WTC11 (cell line): Measurements from ENCODE around the gene PIK3CG. TPM values are rescaled to one million over a fixed set of nuclear protein-coding genes. Genes with fewer than 3 reads are reported as not detected.

Experiments used
- ATAC-seq: fragments of 200-7000 bp; cut with Tn5 transposase; 2 replicates; pipeline ENCODE4 v1.10.0; 2021; ENCODE audit warnings: mild to moderate bottlenecking, moderate library complexity
- CTCF ChIA-PET: fragments of 300-600 bp; sonication (Branson Sonifier 250); formaldehyde crosslinking; loops from one replicate; lab custom pipeline; 2021; ENCODE audit warnings: antibody characterized with exemption; lab: Charles Lee
- POLR2A ChIA-PET: fragments of 350-600 bp; sonication (Branson Sonifier 250); formaldehyde crosslinking; loops from one replicate; lab custom pipeline; 2021; ENCODE audit warnings: antibody characterized with exemption; lab: Charles Lee
- DNase-seq: peaks from one replicate; pipeline ENCODE4 v3.0.0; 2021; ENCODE audit warnings: low spot score
- H3K27ac Mint-ChIP-seq: 2 replicates; pipeline ENCODE4 v1.8.0; 2021; ENCODE audit warnings: mixed read lengths
- H3K27me3 Mint-ChIP-seq: 2 replicates; pipeline ENCODE4 v1.8.0; 2021; ENCODE audit warnings: low read depth, mild to moderate bottlenecking, moderate library complexity, mixed read lengths
- H3K36me3 Mint-ChIP-seq: 2 replicates; pipeline ENCODE4 v1.8.0; 2021; ENCODE audit warnings: mixed read lengths
- H3K4me1 Mint-ChIP-seq: 2 replicates; pipeline ENCODE4 v1.8.0; 2022; ENCODE audit warnings: mixed read lengths
- H3K4me3 Mint-ChIP-seq: 2 replicates; pipeline ENCODE4 v1.8.0; 2021; ENCODE audit warnings: mild to moderate bottlenecking, moderate library complexity, mixed read lengths
- H3K9me3 Mint-ChIP-seq: 2 replicates; pipeline ENCODE4 v1.8.0; 2021; ENCODE audit warnings: mixed read lengths
- GTF2I ChIP-seq: fragments of 250-450 bp; sonication (Bioruptor Pico); conservative IDR thresholded peaks from 2 replicates; pipeline ENCODE4 v1.4.0; 2021; ENCODE audit warnings: mild to moderate bottlenecking
- HMGA2 ChIP-seq: fragments of 250-450 bp; sonication (Bioruptor Pico); IDR thresholded peaks from 2 replicates; pipeline ENCODE4 v1.4.0; 2021; ENCODE audit warnings: mild to moderate bottlenecking, moderate library complexity
- NFYB ChIP-seq: sonication (generic); formaldehyde crosslinking; conservative IDR thresholded peaks from 2 replicates; pipeline ENCODE4 v1.8.0; 2022; ENCODE audit warnings: low read depth, missing genetic modification reagents
- SMAD4 ChIP-seq: sonication (generic); formaldehyde crosslinking; IDR thresholded peaks from 2 replicates; pipeline ENCODE4 v1.8.0; 2022; ENCODE audit warnings: mild to moderate bottlenecking, missing genetic modification reagents
- ZNF423 ChIP-seq: fragments of 250-450 bp; sonication (Bioruptor Pico); IDR thresholded peaks from 2 replicates; pipeline ENCODE4 v2.1.2; 2022; ENCODE audit warnings: mild to moderate bottlenecking, moderate library complexity
- total RNA-seq: library from RNA; stranded (reverse); gene quantifications from 3 replicates; pipeline ENCODE4 v1.2.3, GENCODE V29; 2021
- TF ChIP-seq, protein P1 (sequence below): sonication (generic); formaldehyde crosslinking; IDR thresholded peaks from 2 replicates; pipeline ENCODE4 v1.8.1; 2023; ENCODE audit warnings: mild to moderate bottlenecking, missing genetic modification reagents, moderate library complexity
- TF ChIP-seq, protein P2 (sequence below): sonication (generic); formaldehyde crosslinking; IDR thresholded peaks from 2 replicates; pipeline ENCODE4 v1.8.1; 2023; ENCODE audit warnings: mild to moderate bottlenecking, moderate library complexity, missing genetic modification reagents
- TF ChIP-seq, protein P3 (sequence below): fragments of 250-450 bp; sonication (Bioruptor Pico); IDR thresholded peaks from 2 replicates; pipeline ENCODE4 v1.9.0; 2021; ENCODE audit warnings: moderate library complexity, mild to moderate bottlenecking, inconsistent platforms, borderline replicate concordance
- TF ChIP-seq, protein P4 (sequence below): sonication (generic); formaldehyde crosslinking; IDR thresholded peaks from 2 replicates; pipeline ENCODE4 v1.8.0; 2023; ENCODE audit warnings: missing genetic modification reagents
- TF ChIP-seq, protein P5 (sequence below): fragments of 250-450 bp; sonication (Bioruptor Pico); conservative IDR thresholded peaks from 2 replicates; pipeline ENCODE4 v1.9.0; 2021; ENCODE audit warnings: mild to moderate bottlenecking
- TF ChIP-seq, protein P6 (sequence below): fragments of 250-450 bp; sonication (Bioruptor Pico); IDR thresholded peaks from 2 replicates; pipeline ENCODE4 v1.9.0; 2021; ENCODE audit warnings: mild to moderate bottlenecking, borderline replicate concordance

Gene PIK3CG
- total RNA-seq, 1 experiment from 2014 or later = 0.07 TPM

DNA sequence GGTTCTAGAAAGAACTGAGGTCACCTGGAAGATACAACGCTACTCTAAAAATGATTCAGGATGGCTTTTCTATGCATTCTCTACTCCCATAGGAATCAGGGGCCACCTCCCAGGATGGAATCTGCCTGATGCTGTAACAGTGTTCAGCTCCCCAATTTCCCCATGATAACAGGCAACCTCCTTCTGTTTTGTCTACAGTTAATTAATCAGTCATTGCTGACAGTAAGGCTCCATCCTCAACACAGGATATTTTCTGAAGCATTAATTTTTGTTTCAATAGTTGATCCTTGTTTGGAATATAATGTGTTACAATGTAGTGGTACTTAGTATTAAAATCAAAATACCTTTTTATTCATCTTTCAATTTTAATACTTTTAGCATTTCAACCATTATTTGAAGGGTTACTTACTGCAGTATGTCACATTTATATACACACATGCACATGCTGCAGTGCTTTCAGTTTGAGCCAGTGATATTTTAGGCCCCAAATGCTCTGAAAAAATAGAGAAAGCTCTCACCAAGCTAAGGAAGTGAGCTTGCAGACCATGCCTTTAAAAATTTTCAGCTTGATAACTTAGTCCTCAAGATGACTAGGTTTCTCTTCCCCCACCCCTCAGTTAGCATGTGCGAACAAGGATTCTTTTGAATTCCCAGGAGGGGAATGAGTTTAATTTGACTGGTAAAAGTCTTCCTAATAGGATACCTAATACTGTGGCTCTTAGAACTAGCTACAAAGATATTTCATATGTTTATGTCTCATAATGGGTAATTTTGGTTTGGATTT is 592 bp upstream of the PIK3CG start (continued):
- TF ChIP-seq, protein P1, sequence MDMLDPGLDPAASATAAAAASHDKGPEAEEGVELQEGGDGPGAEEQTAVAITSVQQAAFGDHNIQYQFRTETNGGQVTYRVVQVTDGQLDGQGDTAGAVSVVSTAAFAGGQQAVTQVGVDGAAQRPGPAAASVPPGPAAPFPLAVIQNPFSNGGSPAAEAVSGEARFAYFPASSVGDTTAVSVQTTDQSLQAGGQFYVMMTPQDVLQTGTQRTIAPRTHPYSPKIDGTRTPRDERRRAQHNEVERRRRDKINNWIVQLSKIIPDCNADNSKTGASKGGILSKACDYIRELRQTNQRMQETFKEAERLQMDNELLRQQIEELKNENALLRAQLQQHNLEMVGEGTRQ = no peak

DNA sequence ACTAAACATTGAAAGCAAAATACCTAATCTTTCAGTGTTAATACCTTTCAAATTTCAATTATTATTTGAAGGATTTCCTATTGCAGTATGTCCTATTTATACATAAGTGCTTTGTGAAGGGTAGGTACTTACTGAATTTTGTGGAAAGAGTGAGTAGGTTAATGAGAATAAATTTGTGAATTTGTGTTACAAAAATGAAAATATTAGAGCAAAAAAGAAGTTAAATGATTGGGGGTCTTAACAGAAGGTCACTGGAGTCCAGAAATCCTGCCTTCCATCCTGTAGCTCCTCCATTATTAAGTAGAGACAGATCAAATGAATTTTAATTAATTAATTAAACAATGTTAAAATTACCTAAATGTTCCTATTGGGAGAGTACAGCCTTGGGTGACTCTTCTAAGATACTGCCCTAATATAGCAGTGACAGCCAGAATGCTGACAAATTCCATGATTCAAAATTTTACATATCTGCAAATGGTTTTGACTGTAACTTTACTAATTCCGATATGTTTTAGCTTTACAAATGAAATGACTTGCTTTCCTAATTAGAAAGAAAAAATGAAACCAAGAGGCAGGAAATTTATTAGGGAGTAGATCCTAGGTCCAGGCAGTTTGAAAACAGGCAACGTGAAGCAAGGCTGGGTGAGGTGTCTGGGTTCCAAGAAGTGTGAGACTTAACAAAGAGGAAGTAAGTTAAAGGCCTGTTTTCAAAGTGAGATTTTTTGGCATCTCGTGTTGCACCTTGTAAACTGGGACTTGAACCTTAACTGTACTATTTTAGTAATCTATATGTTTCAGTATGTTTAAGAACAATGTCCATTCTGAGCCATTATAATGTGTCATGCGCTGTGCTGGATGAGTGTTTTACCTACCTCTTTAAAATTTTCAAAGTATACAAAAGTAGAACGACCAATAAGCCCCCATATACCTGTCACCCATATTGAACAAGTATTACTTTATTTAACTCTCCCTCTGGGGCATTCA is 1.5 kb downstream of the PIK3CG start:
- ATAC-seq = no peak
- Mint-ChIP-seq H3K4me3 (no peak overlapping the region), H3K9me3 (peaks cover 10% of the 10 kb centered on the region; the same call in 1 of the 2 replicates), H3K4me1 (peaks cover 10% of the 10 kb centered on the region), H3K27ac (no peak overlapping the region), H3K27me3 (no peaks in the 10 kb centered on the region)
- CTCF ChIA-PET = no interaction called here
- DNase-seq = no peak
- TF ChIP-seq SMAD4 (CRISPR knock-in tag) = no peak
- TF ChIP-seq NFYB (CRISPR knock-in tag) = no peak
- TF ChIP-seq, protein P2, sequence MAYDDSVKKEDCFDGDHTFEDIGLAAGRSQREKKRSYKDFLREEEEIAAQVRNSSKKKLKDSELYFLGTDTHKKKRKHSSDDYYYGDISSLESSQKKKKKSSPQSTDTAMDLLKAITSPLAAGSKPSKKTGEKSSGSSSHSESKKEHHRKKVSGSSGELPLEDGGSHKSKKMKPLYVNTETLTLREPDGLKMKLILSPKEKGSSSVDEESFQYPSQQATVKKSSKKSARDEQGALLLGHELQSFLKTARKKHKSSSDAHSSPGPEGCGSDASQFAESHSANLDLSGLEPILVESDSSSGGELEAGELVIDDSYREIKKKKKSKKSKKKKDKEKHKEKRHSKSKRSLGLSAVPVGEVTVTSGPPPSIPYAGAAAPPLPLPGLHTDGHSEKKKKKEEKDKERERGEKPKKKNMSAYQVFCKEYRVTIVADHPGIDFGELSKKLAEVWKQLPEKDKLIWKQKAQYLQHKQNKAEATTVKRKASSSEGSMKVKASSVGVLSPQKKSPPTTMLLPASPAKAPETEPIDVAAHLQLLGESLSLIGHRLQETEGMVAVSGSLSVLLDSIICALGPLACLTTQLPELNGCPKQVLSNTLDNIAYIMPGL (CRISPR knock-in tag) = no peak
- TF ChIP-seq, protein P3, sequence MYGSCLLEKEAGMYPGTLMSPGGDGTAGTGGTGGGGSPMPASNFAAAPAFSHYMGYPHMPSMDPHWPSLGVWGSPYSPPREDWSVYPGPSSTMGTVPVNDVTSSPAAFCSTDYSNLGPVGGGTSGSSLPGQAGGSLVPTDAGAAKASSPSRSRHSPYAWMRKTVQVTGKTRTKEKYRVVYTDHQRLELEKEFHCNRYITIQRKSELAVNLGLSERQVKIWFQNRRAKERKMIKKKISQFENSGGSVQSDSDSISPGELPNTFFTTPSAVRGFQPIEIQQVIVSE = no peak
- TF ChIP-seq, protein P4, sequence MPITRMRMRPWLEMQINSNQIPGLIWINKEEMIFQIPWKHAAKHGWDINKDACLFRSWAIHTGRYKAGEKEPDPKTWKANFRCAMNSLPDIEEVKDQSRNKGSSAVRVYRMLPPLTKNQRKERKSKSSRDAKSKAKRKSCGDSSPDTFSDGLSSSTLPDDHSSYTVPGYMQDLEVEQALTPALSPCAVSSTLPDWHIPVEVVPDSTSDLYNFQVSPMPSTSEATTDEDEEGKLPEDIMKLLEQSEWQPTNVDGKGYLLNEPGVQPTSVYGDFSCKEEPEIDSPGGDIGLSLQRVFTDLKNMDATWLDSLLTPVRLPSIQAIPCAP = no peak
- TF ChIP-seq, protein P5, sequence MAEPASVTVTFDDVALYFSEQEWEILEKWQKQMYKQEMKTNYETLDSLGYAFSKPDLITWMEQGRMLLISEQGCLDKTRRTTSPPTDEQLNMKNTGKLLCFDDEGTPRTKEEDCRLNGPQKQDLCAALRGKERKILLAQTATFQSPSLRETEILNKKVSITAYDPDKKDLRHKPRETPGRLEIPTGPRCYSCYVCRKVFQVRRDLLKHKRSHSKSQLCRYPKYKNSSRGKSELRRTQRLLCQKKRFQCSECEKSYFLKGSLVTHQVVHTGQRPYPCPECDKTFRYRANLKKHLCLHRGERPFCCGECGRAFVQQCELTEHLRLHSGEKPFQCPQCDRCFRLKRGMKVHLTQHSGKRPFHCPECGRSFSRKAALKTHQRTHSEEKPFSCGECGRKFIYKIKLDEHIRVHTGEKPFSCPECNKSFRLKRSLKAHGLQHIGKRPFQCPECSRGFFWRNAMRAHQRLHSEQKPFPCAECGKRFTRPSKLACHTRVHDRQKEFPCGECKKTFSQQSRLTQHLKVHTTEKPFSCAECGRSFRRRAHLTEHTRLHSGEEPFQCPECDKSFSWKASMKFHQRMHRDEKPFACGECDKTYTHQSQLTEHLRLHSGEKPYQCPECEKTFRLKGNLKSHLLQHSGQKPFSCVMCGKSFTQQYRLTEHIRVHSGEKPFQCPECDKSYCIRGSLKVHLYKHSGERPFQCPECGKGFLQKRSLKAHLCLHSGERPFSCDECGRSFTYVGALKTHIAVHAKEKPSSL (CRISPR knock-in tag) = no peak
- no peak for TF ChIP-seq ZNF423 (CRISPR knock-in tag)
- no peak for TF ChIP-seq GTF2I (CRISPR knock-in tag)
- no peak for TF ChIP-seq HMGA2 (CRISPR knock-in tag)
- TF ChIP-seq, protein P6, sequence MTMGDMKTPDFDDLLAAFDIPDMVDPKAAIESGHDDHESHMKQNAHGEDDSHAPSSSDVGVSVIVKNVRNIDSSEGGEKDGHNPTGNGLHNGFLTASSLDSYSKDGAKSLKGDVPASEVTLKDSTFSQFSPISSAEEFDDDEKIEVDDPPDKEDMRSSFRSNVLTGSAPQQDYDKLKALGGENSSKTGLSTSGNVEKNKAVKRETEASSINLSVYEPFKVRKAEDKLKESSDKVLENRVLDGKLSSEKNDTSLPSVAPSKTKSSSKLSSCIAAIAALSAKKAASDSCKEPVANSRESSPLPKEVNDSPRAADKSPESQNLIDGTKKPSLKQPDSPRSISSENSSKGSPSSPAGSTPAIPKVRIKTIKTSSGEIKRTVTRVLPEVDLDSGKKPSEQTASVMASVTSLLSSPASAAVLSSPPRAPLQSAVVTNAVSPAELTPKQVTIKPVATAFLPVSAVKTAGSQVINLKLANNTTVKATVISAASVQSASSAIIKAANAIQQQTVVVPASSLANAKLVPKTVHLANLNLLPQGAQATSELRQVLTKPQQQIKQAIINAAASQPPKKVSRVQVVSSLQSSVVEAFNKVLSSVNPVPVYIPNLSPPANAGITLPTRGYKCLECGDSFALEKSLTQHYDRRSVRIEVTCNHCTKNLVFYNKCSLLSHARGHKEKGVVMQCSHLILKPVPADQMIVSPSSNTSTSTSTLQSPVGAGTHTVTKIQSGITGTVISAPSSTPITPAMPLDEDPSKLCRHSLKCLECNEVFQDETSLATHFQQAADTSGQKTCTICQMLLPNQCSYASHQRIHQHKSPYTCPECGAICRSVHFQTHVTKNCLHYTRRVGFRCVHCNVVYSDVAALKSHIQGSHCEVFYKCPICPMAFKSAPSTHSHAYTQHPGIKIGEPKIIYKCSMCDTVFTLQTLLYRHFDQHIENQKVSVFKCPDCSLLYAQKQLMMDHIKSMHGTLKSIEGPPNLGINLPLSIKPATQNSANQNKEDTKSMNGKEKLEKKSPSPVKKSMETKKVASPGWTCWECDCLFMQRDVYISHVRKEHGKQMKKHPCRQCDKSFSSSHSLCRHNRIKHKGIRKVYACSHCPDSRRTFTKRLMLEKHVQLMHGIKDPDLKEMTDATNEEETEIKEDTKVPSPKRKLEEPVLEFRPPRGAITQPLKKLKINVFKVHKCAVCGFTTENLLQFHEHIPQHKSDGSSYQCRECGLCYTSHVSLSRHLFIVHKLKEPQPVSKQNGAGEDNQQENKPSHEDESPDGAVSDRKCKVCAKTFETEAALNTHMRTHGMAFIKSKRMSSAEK = no peak
- TF ChIP-seq, all 79 proteins: peak for 0
- no peaks in the 10 kb centered on the region for H3K36me3 Mint-ChIP-seq
- POLR2A ChIA-PET = no interaction called here
